Activated T-helper 1 cell treated with anti-CD3 and anti-CD28 coated beads, Interleukin-12 subunit alpha, Interleukin-12 subunit beta, Interleukin-2, Interleukin-4 antibody, amounts not matched to agents 30 ng/mL and 10 ng/mL and 1 ng/mL, durations not matched to agents 14 hours and 24 hours and 36 hours (primary cell): Measurements from ENCODE around the gene SIK2. TPM values are rescaled to one million over a fixed set of nuclear protein-coding genes. Genes with fewer than 3 reads are reported as not detected.
"Not testable (repeated sequence)": the region's sequence is repeated elsewhere in the genome, so short reads cannot be mapped to it uniquely, and the experiment has no call there.

Experiments used
- DNase-seq: peaks from one replicate; pipeline ENCODE4 v3.0.0; 2021; ENCODE audit warnings: low spot score
- H3K27ac Mint-ChIP-seq: one replicate; pipeline ENCODE4 v1.8.0; 2021; ENCODE audit warnings: mild to moderate bottlenecking, mixed read lengths
- H3K27me3 Mint-ChIP-seq: one replicate; pipeline ENCODE4 v1.8.0; 2022; ENCODE audit warnings: mild to moderate bottlenecking, moderate library complexity, mixed read lengths; ENCODE audit not compliant: insufficient read depth
- H3K36me3 Mint-ChIP-seq: one replicate; pipeline ENCODE4 v1.8.0; 2021; ENCODE audit warnings: low read depth, mixed read lengths
- H3K4me1 Mint-ChIP-seq: one replicate; pipeline ENCODE4 v1.8.0; 2021; ENCODE audit warnings: low read depth, mixed read lengths
- H3K4me3 Mint-ChIP-seq: one replicate; pipeline ENCODE4 v1.8.0; 2021; ENCODE audit warnings: mild to moderate bottlenecking, moderate library complexity, mixed read lengths
- H3K9me3 Mint-ChIP-seq: one replicate; pipeline ENCODE4 v1.8.0; 2021; ENCODE audit warnings: mixed read lengths
- intact Hi-C: fragments of 100-400 bp; cut with micrococcal nuclease; formaldehyde crosslinking; loops from one replicate; pipeline ENCODE4 v1.15.1; 2024
- total RNA-seq: library from RNA; stranded (reverse); gene quantifications from 2 replicates; pipeline ENCODE4 v1.2.3, GENCODE V29; 2022

The SIK2 gene
- total RNA-seq, 1 donor from 2014 or later, result 10.0 TPM

DNA sequence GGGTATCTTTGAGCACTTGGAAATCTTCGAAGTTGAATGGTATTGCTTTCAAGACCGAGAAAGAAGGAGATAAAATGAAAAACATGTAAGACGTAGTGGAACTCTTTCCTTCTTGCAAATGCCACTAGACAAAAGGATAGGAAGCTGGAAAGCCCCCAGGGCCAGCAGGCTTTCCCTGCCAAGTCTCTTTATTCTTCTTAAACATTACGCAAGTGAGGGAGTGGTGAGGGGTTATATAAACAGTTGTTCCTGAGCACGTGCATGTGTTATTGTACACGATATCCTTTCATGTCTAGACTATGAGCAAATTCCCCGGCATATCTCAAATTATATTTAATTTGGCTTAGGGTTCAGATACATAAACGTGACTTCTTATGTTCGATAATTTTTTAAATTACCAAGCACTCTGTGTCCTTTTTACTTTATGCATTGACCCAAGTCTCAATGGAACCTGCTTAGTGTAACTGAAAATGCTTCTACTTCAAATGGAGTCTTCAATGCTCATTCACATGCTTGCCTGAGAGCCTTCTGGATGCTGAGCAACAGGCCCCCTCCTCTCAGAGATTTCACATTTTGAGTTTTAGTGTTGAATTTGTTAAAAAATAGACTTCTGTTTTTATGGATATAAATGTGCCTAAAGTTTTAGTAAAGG lies 104.9 kb downstream of the SIK2 start:
- H3K27ac Mint-ChIP-seq, result no peak overlapping the region
- intact Hi-C loops, result no loop called here
- no peaks in the 10 kb centered on the region for H3K27me3 Mint-ChIP-seq
- no peaks in the 10 kb centered on the region for H3K4me1 Mint-ChIP-seq
- no peaks in the 10 kb centered on the region for H3K9me3 Mint-ChIP-seq
- H3K4me3 Mint-ChIP-seq, result no peak overlapping the region
- DNase-seq, result no peak
- H3K36me3 Mint-ChIP-seq, result peaks cover 14% of the 10 kb centered on the region

- H3K4me1 Mint-ChIP-seq, result no peaks in the 10 kb centered on the region
- intact Hi-C loops, result no loop called here
- no peak overlapping the region for H3K4me3 Mint-ChIP-seq
- H3K9me3 Mint-ChIP-seq, result no peaks in the 10 kb centered on the region
- no peak for DNase-seq
- no peaks in the 10 kb centered on the region for H3K27me3 Mint-ChIP-seq
- H3K27ac Mint-ChIP-seq, result no peak overlapping the region
- peaks cover 14% of the 10 kb centered on the region for H3K36me3 Mint-ChIP-seq
Observed at GRCh38 chr11:111707691-111708067, 105.4 kb downstream of the SIK2 start.

DNA sequence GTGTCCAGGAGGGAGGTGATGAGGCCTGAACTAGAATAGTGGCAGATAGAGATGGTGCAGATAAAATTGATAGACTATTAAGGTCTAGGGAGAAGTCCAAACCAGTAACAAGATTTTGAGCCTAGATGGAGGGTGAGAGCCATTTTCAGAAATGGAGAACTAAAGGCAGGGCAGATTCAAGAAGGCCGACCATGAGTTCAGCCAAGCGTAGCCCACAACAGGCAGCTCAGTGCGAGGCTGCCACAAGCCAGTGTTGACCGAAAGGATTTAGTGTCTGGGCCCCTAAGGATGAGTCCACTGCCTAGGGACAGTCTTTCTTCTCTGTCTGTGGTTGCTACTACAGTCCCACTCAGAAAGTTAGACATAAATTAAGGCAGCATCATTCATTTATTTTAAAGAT lies 112.3 kb downstream of the SIK2 start:
- Mint-ChIP-seq H3K27me3 (no peaks in the 10 kb centered on the region), H3K4me1 (no peaks in the 10 kb centered on the region), H3K36me3 (peaks cover 5% of the 10 kb centered on the region), H3K27ac (no peak overlapping the region), H3K4me3 (no peak overlapping the region), H3K9me3 (no peaks in the 10 kb centered on the region)
- DNase-seq, result no peak
- intact Hi-C loops, result no loop called here

DNA sequence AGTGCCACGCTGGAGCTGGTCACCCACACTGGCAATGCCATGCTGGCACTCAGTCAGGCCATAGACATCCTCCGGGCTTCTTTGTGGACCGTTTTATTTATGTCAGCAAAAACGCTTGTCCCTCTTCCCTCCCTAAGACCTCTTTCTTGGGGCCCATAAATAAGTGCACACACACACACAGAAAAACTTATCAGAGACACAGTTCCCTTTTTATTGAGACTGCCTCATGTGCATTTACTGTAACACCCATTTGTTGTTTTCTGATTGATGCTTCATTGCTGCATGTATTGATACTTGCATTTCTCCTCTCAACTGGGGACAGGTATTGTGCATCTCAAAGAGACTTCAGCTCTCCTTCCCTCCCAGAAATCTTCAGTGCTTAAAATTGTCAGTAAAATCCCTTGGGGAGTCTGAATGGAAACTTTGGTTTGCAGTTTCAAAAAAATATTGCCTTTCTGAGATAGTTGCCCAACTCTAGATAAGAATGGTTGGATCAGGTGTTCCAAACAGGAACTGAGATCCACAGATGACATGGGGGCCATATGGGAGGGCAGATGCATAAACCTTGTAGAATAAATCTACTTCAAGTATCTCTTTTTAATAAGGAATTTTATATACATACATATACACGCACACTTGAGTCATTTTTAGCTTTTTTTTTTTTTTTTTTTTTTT lies 113.0 kb downstream of the SIK2 start:
- H3K27me3 Mint-ChIP-seq, result no peaks in the 10 kb centered on the region

GRCh38 chr11:111717660-111718059 lies 115.4 kb downstream of the SIK2 start:
- DNase-seq, H3K4me3 Mint-ChIP-seq, H3K27ac Mint-ChIP-seq, intact Hi-C loops, H3K27me3 Mint-ChIP-seq, H3K9me3 Mint-ChIP-seq, H3K4me1 Mint-ChIP-seq: not testable (repeated sequence)
- peaks cover 18% of the 10 kb centered on the region for H3K36me3 Mint-ChIP-seq

More for the DNA sequence above, 113.0 kb downstream of the SIK2 start:
- H3K27ac Mint-ChIP-seq, result no peak overlapping the region
- peaks cover 9% of the 10 kb centered on the region for H3K36me3 Mint-ChIP-seq
- H3K9me3 Mint-ChIP-seq, result no peaks in the 10 kb centered on the region
- intact Hi-C loops, result no loop called here
- no peak for DNase-seq
- H3K4me1 Mint-ChIP-seq, result no peaks in the 10 kb centered on the region
- no peak overlapping the region for H3K4me3 Mint-ChIP-seq

- H3K36me3 Mint-ChIP-seq, result peaks cover 25% of the 10 kb centered on the region
- no peaks in the 10 kb centered on the region for H3K9me3 Mint-ChIP-seq
- H3K4me3 Mint-ChIP-seq, result no peak overlapping the region
Observed at GRCh38 chr11:111718436-111718835, 116.2 kb downstream of the SIK2 start.

GRCh38 chr11:111718859-111719258 lies 116.6 kb downstream of the SIK2 start:
- no peak overlapping the region for H3K4me3 Mint-ChIP-seq
- H3K9me3 Mint-ChIP-seq, result no peaks in the 10 kb centered on the region
- intact Hi-C loops, result no loop called here
- peaks cover 25% of the 10 kb centered on the region for H3K36me3 Mint-ChIP-seq
- no peaks in the 10 kb centered on the region for H3K4me1 Mint-ChIP-seq
- H3K27me3 Mint-ChIP-seq, result no peaks in the 10 kb centered on the region
- no peak for DNase-seq
- no peak overlapping the region for H3K27ac Mint-ChIP-seq

More at GRCh38 chr11:111718436-111718835, 116.2 kb downstream of the SIK2 start:
- H3K27ac Mint-ChIP-seq, result no peak overlapping the region
- no peaks in the 10 kb centered on the region for H3K27me3 Mint-ChIP-seq
- DNase-seq, result no peak
- intact Hi-C loops, result no loop called here
- no peaks in the 10 kb centered on the region for H3K4me1 Mint-ChIP-seq

DNA sequence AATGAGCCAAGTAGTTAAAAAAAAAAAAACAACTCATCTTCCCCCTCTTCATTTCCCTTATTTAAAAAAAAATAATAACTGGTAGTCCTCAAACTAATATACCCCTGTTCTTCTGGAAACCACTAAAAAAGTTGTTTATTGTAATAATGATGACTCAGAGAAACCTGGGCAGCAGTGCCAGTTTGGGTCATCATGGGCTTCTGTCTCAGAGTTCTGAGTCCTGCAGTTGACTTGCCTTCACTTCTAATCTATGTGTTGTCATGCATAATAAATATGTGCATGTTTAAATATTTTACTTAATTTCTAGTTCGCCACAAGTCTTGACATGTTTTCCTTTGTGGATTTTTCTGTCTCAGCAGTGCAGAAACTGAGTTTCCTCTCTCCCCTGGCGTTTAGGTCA lies 117.1 kb downstream of the SIK2 start:
- intact Hi-C loops, result no loop called here
- no peaks in the 10 kb centered on the region for H3K27me3 Mint-ChIP-seq
- H3K36me3 Mint-ChIP-seq, result peaks cover 25% of the 10 kb centered on the region
- no peaks in the 10 kb centered on the region for H3K4me1 Mint-ChIP-seq
- H3K9me3 Mint-ChIP-seq, result no peaks in the 10 kb centered on the region
- H3K27ac Mint-ChIP-seq, result no peak overlapping the region
- no peak overlapping the region for H3K4me3 Mint-ChIP-seq
- no peak for DNase-seq

DNA sequence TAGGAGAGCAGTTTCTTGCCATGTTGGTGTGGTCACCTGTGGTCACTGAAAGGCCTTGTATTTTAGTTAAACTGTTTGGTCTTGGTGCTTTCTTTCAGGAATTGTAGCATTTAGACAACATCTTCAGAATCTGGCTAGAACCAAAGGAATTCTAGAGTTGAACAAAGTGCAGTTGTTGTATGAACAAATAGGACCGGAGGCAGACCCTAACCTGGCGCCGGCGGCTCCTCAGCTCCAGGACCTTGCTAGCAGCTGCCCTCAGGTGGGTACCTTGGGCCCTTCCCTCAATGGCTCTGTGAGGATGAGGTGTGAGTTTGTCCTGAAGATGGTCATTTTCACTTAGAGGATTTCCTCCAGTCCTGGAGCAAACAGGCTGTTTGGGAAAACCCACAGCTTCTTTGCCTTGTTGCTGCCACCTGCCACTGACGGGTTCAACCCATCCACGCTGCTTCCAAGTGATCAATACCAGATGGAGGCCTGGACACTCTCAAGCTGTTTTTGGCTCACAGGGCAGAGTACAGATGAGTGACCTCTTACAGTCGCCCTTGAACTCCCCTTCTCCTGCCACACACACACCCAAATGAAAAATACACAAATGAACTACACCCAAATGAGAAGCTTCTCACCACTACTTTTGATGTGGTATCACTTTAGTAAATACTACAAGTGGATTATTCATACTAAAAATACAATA lies 118.7 kb downstream of the SIK2 start:
- Mint-ChIP-seq H3K9me3 (no peaks in the 10 kb centered on the region), H3K27me3 (no peaks in the 10 kb centered on the region), H3K27ac (no peak overlapping the region), H3K36me3 (peaks cover 24% of the 10 kb centered on the region), H3K4me1 (no peaks in the 10 kb centered on the region), H3K4me3 (no peak overlapping the region)
- intact Hi-C loops, result no loop called here
- no peak for DNase-seq

DNA sequence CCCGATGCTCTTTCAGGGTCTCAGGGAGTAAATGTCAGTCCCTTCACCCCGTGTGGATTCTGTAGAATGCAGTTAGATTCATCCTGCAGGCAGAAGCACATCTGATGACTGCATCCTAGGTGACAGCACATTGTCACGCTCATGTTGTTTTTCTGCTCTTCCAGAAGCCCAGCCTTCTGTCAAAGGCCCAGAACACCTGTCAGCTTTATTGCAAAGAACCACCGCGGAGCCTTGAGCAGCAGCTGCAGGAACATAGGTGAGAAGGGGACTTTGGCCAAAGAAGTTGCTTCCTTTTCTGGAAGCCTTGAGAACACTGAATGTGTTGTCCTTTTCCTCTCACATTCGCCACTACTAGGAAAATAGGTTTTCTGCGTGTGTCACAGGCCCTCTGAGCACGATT lies 120.3 kb downstream of the SIK2 start:
- intact Hi-C loops, result no loop called here
- Mint-ChIP-seq H3K4me3 (no peak overlapping the region), H3K36me3 (peaks cover 24% of the 10 kb centered on the region), H3K9me3 (no peaks in the 10 kb centered on the region), H3K27me3 (no peaks in the 10 kb centered on the region), H3K4me1 (no peaks in the 10 kb centered on the region), H3K27ac (no peak overlapping the region)
- no peak for DNase-seq

DNA sequence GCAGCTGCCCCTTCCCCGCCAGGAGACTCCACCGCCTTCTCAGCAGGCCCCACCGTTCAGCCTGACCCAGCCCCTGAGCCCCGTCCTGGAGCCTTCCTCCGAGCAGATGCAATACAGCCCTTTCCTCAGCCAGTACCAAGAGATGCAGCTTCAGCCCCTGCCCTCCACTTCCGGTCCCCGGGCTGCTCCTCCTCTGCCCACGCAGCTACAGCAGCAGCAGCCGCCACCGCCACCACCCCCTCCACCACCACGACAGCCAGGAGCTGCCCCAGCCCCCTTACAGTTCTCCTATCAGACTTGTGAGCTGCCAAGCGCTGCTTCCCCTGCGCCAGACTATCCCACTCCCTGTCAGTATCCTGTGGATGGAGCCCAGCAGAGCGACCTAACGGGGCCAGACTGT lies 121.3 kb downstream of the SIK2 start:
- no peak for DNase-seq
- Mint-ChIP-seq H3K9me3 (no peaks in the 10 kb centered on the region), H3K36me3 (peaks cover 23% of the 10 kb centered on the region), H3K4me1 (no peaks in the 10 kb centered on the region), H3K27me3 (no peaks in the 10 kb centered on the region), H3K27ac (no peak overlapping the region), H3K4me3 (no peak overlapping the region)
- intact Hi-C loops, result no loop called here

DNA sequence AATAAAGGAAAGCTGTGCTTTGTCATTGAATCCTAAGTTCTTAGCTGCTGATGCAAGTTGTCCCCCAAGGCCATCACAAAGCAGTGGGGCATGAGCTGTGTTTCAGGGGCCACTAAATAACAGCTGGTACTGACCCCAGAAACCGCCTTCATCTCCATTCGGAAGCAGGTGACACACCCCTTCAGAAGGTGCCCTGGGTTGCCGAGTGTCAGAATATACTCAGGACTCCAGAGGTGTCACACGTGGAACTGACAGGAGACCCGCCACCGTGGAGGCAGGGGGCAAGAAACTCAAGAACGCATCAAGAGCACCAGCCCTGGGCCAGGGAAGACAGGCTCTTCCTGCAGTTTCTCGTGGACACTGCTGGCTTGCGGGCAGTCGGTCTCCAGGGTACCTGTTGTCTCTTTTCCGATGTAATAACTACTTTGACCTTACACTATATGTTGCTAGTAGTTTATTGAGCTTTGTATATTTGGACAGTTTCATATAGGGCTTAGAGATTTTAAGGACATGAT lies 122.4 kb downstream of the SIK2 start:
- Mint-ChIP-seq H3K9me3 (no peaks in the 10 kb centered on the region), H3K36me3 (peaks cover 20% of the 10 kb centered on the region), H3K27ac (no peak overlapping the region), H3K4me3 (no peak overlapping the region), H3K4me1 (no peaks in the 10 kb centered on the region), H3K27me3 (no peaks in the 10 kb centered on the region)
- intact Hi-C loops, result no loop called here
- no peak for DNase-seq

DNA sequence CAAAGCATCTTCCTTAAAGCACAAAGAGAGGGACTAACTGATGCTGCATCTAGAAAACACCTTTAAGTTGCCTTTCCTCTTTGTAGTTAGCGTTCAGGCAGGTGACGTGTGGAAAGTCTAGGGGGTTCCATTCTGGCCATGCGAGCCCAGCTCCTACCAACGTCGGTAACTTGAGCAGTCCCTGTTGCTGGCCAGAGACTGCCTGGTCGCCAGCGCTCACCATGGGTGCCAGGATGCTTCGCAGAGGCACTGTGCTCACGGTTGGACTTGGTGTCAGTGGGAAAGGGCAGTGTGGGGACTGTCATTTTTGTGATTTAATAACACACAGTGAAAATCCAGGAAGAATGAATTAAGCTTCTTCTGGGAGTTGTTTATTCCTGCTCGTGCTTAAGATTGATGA lies 123.4 kb downstream of the SIK2 start:
- H3K36me3 Mint-ChIP-seq, result peaks cover 18% of the 10 kb centered on the region
- no peak overlapping the region for H3K27ac Mint-ChIP-seq
- no peak overlapping the region for H3K4me3 Mint-ChIP-seq
- H3K9me3 Mint-ChIP-seq, result no peaks in the 10 kb centered on the region
- no peak for DNase-seq
- H3K27me3 Mint-ChIP-seq, result no peaks in the 10 kb centered on the region
- intact Hi-C loops, result no loop called here
- H3K4me1 Mint-ChIP-seq, result no peaks in the 10 kb centered on the region
